SK-MEL-5 (cell line): ENCODE measurements around the gene SLC6A20. TPM values are rescaled to one million over a fixed set of nuclear protein-coding genes. Genes with fewer than 3 reads are reported as not detected.

Experiments used
- DNase-seq: peaks from one replicate; pipeline ENCODE4 v3.0.0-alpha.2; 2016; ENCODE audit warnings: low read depth, low spot score
- in situ Hi-C: cut with HindIII; loops from 2 replicates; pipeline ENCODE4 v1.10.0; 2016; ENCODE audit warnings: low sequenced_read_pairs, high pct_unique_total_duplicates, low pct_unique_long_range_greater_than_20kb
- small RNA-seq, 2 experiments: library from RNA; depleted of rRNA; stranded (forward); fragments of <200 nt; gene quantifications; one replicate each; pipeline ENCODE3, GENCODE V24; 2014
- total RNA-seq: library from RNA; depleted of rRNA; stranded (reverse); fragments of >200 nt; shearing (Covaris generic); gene quantifications from 2 replicates; pipeline ENCODE4 v1.2.3, GENCODE V29; 2014; rRNA removed

Gene SLC6A20
- total RNA-seq, 1 experiment from 2014 or later, result not detected

- in situ Hi-C loops, result no loop called here
- DNase-seq, result no peak
These were observed 80.4 kb downstream of the SLC6A20 start for GRCh38 chr3:45715945-45716344.

GRCh38 chr3:45712434-45713110 lies 83.8 kb downstream of the SLC6A20 start:
- in situ Hi-C loops, result no loop called here
- no peak for DNase-seq

GRCh38 chr3:45711931-45712330 lies 84.4 kb downstream of the SLC6A20 start:
- in situ Hi-C loops, result no loop called here
- DNase-seq, result no peak

GRCh38 chr3:45705839-45706808 lies 90.2 kb downstream of the SLC6A20 start:
- in situ Hi-C loops, result no loop called here
- peak; percentile 27 for DNase-seq

Small RNA genes within 50 kb of the gene (small RNA-seq; reads per million reads assigned to genes)
- 0 to 0.05 reads per million in 2 experiments for gene RN7SL145P

Other genes starting within 250 kb of the SLC6A20 start
- gene LIMD1, start 201.8 kb downstream of the SLC6A20 start, total RNA-seq, result 20.0 and 20.7 TPM in 2 replicates
- 64.8 and 70.7 TPM in 2 replicates for gene SACM1L, start 107.1 kb downstream of the SLC6A20 start, total RNA-seq
- gene LZTFL1, start 45.6 kb upstream of the SLC6A20 start, total RNA-seq, result 26.5 and 32.3 TPM in 2 replicates
- gene CCR9, start 90.0 kb upstream of the SLC6A20 start, total RNA-seq, result not detected in 2 replicates
- gene CXCR6, start 146.9 kb upstream of the SLC6A20 start, total RNA-seq, result not detected in 2 replicates
- 52.7 and 53.6 TPM in 2 replicates for gene FYCO1, start 199.3 kb upstream of the SLC6A20 start, total RNA-seq
- not detected in 2 replicates for gene XCR1, start 230.9 kb upstream of the SLC6A20 start, total RNA-seq